Peyer's patch (tissue), 4 donors: ENCODE results near the gene SPATA6.

Experiments used
- CTCF ChIP-seq, 6 experiments: fragments of 450-650 bp in 4 of 6; fragments of 200-600 bp in 2 of 6; sonication (generic) in 1 of 6; IDR thresholded peaks; one replicate each; pipeline ENCODE4 v1.5.1; 2017 to 2019; ENCODE audit warnings: antibody characterized with exemption in 6 of 6, mild to moderate bottlenecking in 3 of 6, moderate library complexity in 1 of 6
- POLR2A ChIP-seq, 2 donors: fragments of 450-650 bp; IDR thresholded peaks; one replicate each; pipeline ENCODE4 v1.5.1; 2017; ENCODE audit warnings: antibody characterized with exemption in 2 of 2, mild to moderate bottlenecking in 2 of 2, moderate library complexity in 2 of 2

- no peak for TF ChIP-seq CTCF (IDR thresholded peaks at IDR 0.05)
- TF ChIP-seq POLR2A (IDR thresholded peaks at IDR 0.05) = no peak
Measured at GRCh38 chr1:48387409-48387808, 84.6 kb downstream of the SPATA6 start.
